NCI-H2029 (cell line): ENCODE data around the gene CST9L.
"Not testable (repeated sequence)": the region's sequence is repeated elsewhere in the genome, so short reads cannot be mapped to it uniquely, and the experiment has no call there.

ENCODE experiments used
- DNase-seq: peaks from one replicate; lab custom pipeline; 2025; lab: John Stamatoyannopoulos, UW

CST9L gene

GRCh38 chr20:23586735-23587525, 18.6 kb upstream of the CST9L start:
- no peak for DNase-seq

- no peak for DNase-seq
Observed at GRCh38 chr20:23585808-23586734, 17.8 kb upstream of the CST9L start.

GRCh38 chr20:23585449-23585807, 17.1 kb upstream of the CST9L start:
- no peak for DNase-seq

GRCh38 chr20:23584434-23585199, 16.3 kb upstream of the CST9L start:
- DNase-seq, result no peak

- no peak for DNase-seq
Observed at GRCh38 chr20:23583526-23583925, 15.2 kb upstream of the CST9L start.

GRCh38 chr20:23582293-23582692, 14.0 kb upstream of the CST9L start:
- no peak for DNase-seq

GRCh38 chr20:23581833-23582232, 13.5 kb upstream of the CST9L start:
- not testable (repeated sequence) for DNase-seq

- no peak for DNase-seq
Observed at GRCh38 chr20:23574977-23575376, 6.7 kb upstream of the CST9L start.

GRCh38 chr20:23570178-23570760, 2.0 kb upstream of the CST9L start:
- DNase-seq, result no peak

GRCh38 chr20:23569570-23569969, 1.3 kb upstream of the CST9L start:
- DNase-seq, result no peak

- no peak for DNase-seq
Observed at GRCh38 chr20:23568971-23569330, 667 bp upstream of the CST9L start.

- DNase-seq, result no peak
Observed at GRCh38 chr20:23566199-23566932, 1.9 kb downstream of the CST9L start.

GRCh38 chr20:23565503-23566045, 2.7 kb downstream of the CST9L start:
- DNase-seq, result no peak

GRCh38 chr20:23564927-23565326, 3.4 kb downstream of the CST9L start:
- DNase-seq, result no peak

GRCh38 chr20:23562721-23563342, 5.5 kb downstream of the CST9L start:
- no peak for DNase-seq

- no peak for DNase-seq
Observed at GRCh38 chr20:23554401-23554800, 13.9 kb downstream of the CST9L start.

GRCh38 chr20:23551786-23552185, 16.5 kb downstream of the CST9L start:
- no peak for DNase-seq

GRCh38 chr20:23551383-23551782, 16.9 kb downstream of the CST9L start:
- DNase-seq, result no peak

- no peak for DNase-seq
Observed at GRCh38 chr20:23550227-23550626, 18.1 kb downstream of the CST9L start.

GRCh38 chr20:23548408-23548807, 19.9 kb downstream of the CST9L start:
- no peak for DNase-seq

GRCh38 chr20:23547613-23548012, 20.7 kb downstream of the CST9L start:
- no peak for DNase-seq
